Measurements from ENCODE around the gene TBC1D22A. TPM values are rescaled to one million over a fixed set of nuclear protein-coding genes. Genes with fewer than 3 reads are reported as not detected.

TBC1D22A gene
- total RNA-seq, 1 donor from 2014 or later = 10.6 TPM

DNA sequence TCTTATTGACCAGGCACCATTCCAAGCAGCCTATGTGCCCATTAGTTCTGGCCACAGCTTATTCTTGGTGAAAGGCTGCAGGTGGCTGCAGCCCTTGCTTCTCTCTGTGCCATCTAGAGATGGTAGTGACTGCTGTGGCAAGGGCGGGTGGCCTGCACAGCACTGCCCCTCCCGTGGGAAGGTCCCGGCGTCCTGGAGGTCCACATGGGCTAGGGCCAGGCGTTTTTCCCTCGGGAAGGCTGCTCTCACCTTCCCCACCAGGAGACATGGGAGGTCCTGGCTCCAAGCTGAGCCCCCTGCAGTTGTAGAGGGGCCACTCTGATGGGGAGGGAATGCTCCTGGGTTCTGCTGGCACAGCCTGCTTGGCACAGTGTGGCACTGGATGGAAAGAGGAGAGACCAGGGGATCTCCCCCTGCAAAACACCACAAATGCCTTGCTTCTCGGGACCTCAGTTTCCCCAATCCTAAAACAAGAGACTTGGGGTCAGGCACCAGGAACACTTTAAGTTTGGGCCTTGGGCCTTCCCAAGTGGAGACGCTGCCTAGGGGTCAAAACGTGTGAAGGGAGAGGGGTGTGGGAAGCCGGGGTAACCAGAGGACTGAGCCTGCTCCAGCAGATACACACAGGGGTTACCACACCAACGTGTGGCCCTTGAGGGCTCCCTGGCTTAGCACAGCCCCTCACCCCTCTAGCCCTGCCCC, 10.0 kb upstream of the TBC1D22A start:
- Histone ChIP-seq H2AFZ (replicated peaks) (no peak overlapping the region), H3K9ac (no peak overlapping the region), H3K36me3 (no peaks in the 10 kb centered on the region), H4K20me1 (ENCODE audit: low read depth) (no peaks in the 10 kb centered on the region), H3K27ac (no peak overlapping the region), H3F3A (ENCODE audit: low read depth) (no peaks in the 10 kb centered on the region), H3K4me3 (no peak overlapping the region), H3K4me2 (no peak overlapping the region), H3K9me3 (ENCODE audit: low read depth) (no peaks in the 10 kb centered on the region), H3K79me2 (ENCODE audit: low read depth) (no peaks in the 10 kb centered on the region), H3K4me1 (no peaks in the 10 kb centered on the region), H3K27me3 (peaks cover 7% of the 10 kb centered on the region)
- no peak for DNase-seq (ENCODE audit: low spot score)
- no peak overlapping the region for H3K27ac Mint-ChIP-seq
- H3K36me3 Mint-ChIP-seq = peaks cover 6% of the 10 kb centered on the region
- H3K4me3 Mint-ChIP-seq = no peak overlapping the region
- H3K27me3 Mint-ChIP-seq (ENCODE audit: insufficient read depth, low read depth) = peaks cover 9% of the 10 kb centered on the region
- TF ChIP-seq, protein P1, sequence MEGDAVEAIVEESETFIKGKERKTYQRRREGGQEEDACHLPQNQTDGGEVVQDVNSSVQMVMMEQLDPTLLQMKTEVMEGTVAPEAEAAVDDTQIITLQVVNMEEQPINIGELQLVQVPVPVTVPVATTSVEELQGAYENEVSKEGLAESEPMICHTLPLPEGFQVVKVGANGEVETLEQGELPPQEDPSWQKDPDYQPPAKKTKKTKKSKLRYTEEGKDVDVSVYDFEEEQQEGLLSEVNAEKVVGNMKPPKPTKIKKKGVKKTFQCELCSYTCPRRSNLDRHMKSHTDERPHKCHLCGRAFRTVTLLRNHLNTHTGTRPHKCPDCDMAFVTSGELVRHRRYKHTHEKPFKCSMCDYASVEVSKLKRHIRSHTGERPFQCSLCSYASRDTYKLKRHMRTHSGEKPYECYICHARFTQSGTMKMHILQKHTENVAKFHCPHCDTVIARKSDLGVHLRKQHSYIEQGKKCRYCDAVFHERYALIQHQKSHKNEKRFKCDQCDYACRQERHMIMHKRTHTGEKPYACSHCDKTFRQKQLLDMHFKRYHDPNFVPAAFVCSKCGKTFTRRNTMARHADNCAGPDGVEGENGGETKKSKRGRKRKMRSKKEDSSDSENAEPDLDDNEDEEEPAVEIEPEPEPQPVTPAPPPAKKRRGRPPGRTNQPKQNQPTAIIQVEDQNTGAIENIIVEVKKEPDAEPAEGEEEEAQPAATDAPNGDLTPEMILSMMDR (IDR thresholded peaks at IDR 0.05) = no peak
- no peak for TF ChIP-seq EZH2phosphoT487 (IDR thresholded peaks at IDR 0.05)
- peaks cover 9% of the 10 kb centered on the region for H3K4me1 Mint-ChIP-seq
- H3K9me3 Mint-ChIP-seq = peaks cover 11% of the 10 kb centered on the region

DNA sequence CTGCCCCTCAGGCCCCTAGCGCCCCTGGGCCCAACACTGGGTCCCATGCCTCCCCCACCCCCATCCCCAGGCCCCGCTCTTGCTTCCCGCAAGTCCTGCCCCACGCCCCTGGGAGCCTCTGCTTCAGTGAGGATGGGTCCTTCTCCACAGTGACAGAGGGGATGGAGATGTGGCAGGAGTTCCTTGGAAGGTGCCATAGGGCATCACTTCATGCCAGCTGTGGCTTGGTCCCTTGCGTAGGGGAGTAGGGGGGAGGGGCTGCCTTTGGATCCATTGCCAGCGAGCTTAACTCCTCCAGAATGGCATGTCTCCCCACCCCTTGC, 9.5 kb upstream of the TBC1D22A start:
- Mint-ChIP-seq H3K9me3 (peaks cover 11% of the 10 kb centered on the region), H3K27ac (no peak overlapping the region), H3K4me3 (no peak overlapping the region), H3K36me3 (peaks cover 6% of the 10 kb centered on the region), H3K4me1 (peaks cover 9% of the 10 kb centered on the region), H3K27me3 (ENCODE audit: insufficient read depth, low read depth) (peaks cover 11% of the 10 kb centered on the region)
- TF ChIP-seq EZH2phosphoT487 (IDR thresholded peaks at IDR 0.05) (no peak), EZH2 (IDR thresholded peaks at IDR 0.05) (no peak)
- TF ChIP-seq, protein P1 (IDR thresholded peaks at IDR 0.05) = no peak
- H3K27ac ChIP-seq = no peak overlapping the region
- H2AFZ ChIP-seq (replicated peaks) = no peak overlapping the region
- H3K79me2 ChIP-seq (ENCODE audit: low read depth) = no peaks in the 10 kb centered on the region
- no peaks in the 10 kb centered on the region for H4K20me1 ChIP-seq (ENCODE audit: low read depth)
- no peak overlapping the region for H3K4me2 ChIP-seq
- H3K9me3 ChIP-seq (ENCODE audit: low read depth) = no peaks in the 10 kb centered on the region
- H3K4me1 ChIP-seq = no peaks in the 10 kb centered on the region
- DNase-seq (ENCODE audit: low spot score) = no peak
- no peak overlapping the region for H3K4me3 ChIP-seq
- H3K27me3 ChIP-seq = peaks cover 3% of the 10 kb centered on the region
- H3K9ac ChIP-seq = no peak overlapping the region
- H3F3A ChIP-seq (ENCODE audit: low read depth) = no peaks in the 10 kb centered on the region
- no peaks in the 10 kb centered on the region for H3K36me3 ChIP-seq

DNA sequence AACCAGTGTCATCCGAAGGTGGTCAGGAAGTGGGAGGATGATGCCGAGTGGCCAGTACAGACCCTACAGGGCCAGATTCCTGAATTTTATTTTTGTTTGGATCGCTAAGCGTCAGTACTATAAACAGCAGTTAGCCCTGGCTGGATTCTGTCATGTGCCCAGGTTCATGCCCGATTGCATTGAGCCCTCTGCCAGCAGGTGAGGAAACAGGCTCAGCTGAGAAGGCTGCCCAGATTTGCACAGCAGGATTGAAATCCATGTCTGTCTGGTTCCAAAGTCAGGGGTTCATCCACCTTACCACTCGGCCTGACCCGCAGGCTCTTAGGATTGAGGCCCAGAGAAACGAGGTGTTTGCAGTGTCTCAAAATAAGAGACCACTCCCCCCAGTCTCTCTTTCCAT, 9.1 kb upstream of the TBC1D22A start:
- H3K9me3 ChIP-seq (ENCODE audit: low read depth) = no peaks in the 10 kb centered on the region
- DNase-seq (ENCODE audit: low spot score) = no peak
- H3K36me3 ChIP-seq = no peaks in the 10 kb centered on the region
- no peak overlapping the region for H3K4me3 Mint-ChIP-seq
- no peak overlapping the region for H3K4me3 ChIP-seq
- no peaks in the 10 kb centered on the region for H3K79me2 ChIP-seq (ENCODE audit: low read depth)
- H3K4me1 Mint-ChIP-seq = peaks cover 9% of the 10 kb centered on the region
- no peaks in the 10 kb centered on the region for H3K27me3 ChIP-seq
- H2AFZ ChIP-seq (replicated peaks) = no peak overlapping the region
- no peaks in the 10 kb centered on the region for H3K4me1 ChIP-seq
- peaks cover 11% of the 10 kb centered on the region for H3K27me3 Mint-ChIP-seq (ENCODE audit: insufficient read depth, low read depth)
- H3K9me3 Mint-ChIP-seq = peaks cover 11% of the 10 kb centered on the region
- H3K36me3 Mint-ChIP-seq = peaks cover 6% of the 10 kb centered on the region
- no peak overlapping the region for H3K9ac ChIP-seq
- H3K4me2 ChIP-seq = no peak overlapping the region
- H3K27ac Mint-ChIP-seq = no peak overlapping the region
- no peaks in the 10 kb centered on the region for H3F3A ChIP-seq (ENCODE audit: low read depth)
- no peaks in the 10 kb centered on the region for H4K20me1 ChIP-seq (ENCODE audit: low read depth)
- TF ChIP-seq EZH2phosphoT487 (IDR thresholded peaks at IDR 0.05) (no peak), EZH2 (IDR thresholded peaks at IDR 0.05) (no peak)
- TF ChIP-seq, protein P1 (IDR thresholded peaks at IDR 0.05) = no peak
- H3K27ac ChIP-seq = no peak overlapping the region

Measured in neural progenitor cell (in vitro differentiated cells).